GM18951 (cell line): ENCODE data around the gene PDZRN4.

Source experiments
- POLR2A ChIP-seq: IDR thresholded peaks from 4 replicates; pipeline ENCODE4 v1.6.1; 2011; ENCODE audit warnings: mild to moderate bottlenecking; ENCODE audit not compliant: insufficient read length, insufficient read depth; ENCODE audit errors: extremely low read depth
- in situ Hi-C: fragments of 300-500 bp; cut with MboI; formaldehyde crosslinking; loops from one replicate; pipeline ENCODE4 v1.12.0; 2022; ENCODE audit warnings: low sequenced_read_pairs, mixed read lengths, inconsistent platforms; ENCODE audit not compliant: unreplicated experiment

PDZRN4 gene

DNA sequence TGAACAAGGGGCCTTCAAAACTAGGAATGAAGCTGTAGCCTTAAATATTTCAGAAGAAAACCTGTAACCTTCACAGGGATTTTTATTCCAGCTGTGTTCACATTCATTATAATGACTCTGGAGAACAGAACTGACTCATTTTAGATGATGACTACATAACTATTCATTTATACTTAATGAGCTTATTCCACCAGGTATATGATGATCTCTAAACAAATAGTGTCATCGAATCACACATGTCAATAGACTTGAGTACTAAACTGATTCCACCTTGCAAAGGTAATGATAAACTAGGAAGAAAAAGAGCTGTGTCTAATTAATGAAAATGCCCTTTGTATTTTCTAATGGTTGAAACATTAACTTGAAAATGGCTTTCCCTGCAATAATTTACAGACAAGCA is 433.2 kb downstream of the PDZRN4 start:
- TF ChIP-seq POLR2A = no peak
- in situ Hi-C loops = no loop called here
